ENCODE data around the gene CFAP46. TPM values are rescaled to one million over a fixed set of nuclear protein-coding genes. Genes with fewer than 3 reads are reported as not detected.

Gene CFAP46
- total RNA-seq, 2 donors from 2014 or later, result not detected

DNA sequence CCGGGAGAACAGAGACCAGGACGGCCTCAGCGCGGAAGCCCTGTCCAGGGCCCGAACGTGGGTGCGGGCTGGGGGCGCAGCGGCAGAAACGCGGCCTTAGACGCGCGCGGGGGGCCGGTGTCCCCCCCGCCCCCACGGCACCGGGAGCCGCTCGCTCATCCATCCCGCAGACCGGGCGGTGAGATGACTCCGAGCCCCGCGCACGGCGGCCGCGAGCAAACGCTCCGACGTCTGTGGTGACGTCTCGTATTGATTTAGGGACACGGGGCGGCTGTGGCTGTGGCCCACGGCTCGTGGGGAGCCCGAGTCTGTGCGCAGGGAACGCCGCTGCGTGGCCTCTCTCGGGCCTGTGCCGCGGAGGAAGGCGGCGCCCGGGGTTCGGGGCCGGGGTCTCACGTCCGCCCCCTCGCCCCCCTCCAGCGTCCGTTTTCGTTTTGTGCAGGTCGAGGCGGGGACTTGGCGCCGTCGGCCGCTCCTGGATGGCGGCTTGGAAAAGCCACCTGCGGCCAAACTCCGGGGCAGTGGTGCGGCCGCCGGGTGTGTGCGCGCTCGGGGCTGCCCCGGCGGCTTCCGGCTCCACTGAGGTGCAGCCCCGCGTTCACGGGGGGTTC, 155.4 kb downstream of the CFAP46 start:
- H3K27me3 Mint-ChIP-seq, result peaks cover 8% of the 10 kb centered on the region
- no peaks in the 10 kb centered on the region for H3K4me1 Mint-ChIP-seq
- H3K36me3 Mint-ChIP-seq (ENCODE audit: low read depth), result no peaks in the 10 kb centered on the region
- H3K4me3 Mint-ChIP-seq, result no peak overlapping the region
- no peak overlapping the region for H3K27ac Mint-ChIP-seq
- ATAC-seq (no peak), DNase-seq (no peak)
- no peaks in the 10 kb centered on the region for H3K9me3 ChIP-seq (ENCODE audit: control insufficient read depth, low read length, poor library complexity, severe bottlenecking)

DNA sequence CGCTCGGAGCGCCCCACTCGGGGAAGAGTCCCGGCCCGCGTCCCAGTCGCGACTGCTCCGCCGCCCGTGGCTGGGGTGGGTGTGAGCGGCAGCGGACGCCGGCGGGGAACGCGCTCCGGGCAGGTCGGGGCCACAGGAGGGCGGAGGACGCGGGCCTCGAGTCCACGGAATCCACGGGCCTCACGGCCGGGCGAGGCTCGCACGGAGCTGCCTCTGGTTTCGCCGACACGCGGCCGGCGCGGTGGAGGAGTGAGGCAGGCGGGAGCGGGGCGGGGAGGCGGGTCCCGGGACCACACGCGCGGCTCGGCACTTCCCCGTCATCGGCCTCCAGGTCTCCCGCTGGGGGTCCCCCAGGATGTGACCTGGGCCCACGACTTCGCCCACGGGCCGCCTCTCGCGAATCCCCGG, 155.9 kb downstream of the CFAP46 start:
- ATAC-seq, result no peak
- DNase-seq, result no peak
- Mint-ChIP-seq H3K4me1 (peaks cover 3% of the 10 kb centered on the region), H3K27ac (no peak overlapping the region), H3K36me3 (ENCODE audit: low read depth) (peaks cover 3% of the 10 kb centered on the region), H3K27me3 (peaks cover 8% of the 10 kb centered on the region), H3K4me3 (no peak overlapping the region)
- no peaks in the 10 kb centered on the region for H3K9me3 ChIP-seq (ENCODE audit: control insufficient read depth, low read length, poor library complexity, severe bottlenecking)

DNA sequence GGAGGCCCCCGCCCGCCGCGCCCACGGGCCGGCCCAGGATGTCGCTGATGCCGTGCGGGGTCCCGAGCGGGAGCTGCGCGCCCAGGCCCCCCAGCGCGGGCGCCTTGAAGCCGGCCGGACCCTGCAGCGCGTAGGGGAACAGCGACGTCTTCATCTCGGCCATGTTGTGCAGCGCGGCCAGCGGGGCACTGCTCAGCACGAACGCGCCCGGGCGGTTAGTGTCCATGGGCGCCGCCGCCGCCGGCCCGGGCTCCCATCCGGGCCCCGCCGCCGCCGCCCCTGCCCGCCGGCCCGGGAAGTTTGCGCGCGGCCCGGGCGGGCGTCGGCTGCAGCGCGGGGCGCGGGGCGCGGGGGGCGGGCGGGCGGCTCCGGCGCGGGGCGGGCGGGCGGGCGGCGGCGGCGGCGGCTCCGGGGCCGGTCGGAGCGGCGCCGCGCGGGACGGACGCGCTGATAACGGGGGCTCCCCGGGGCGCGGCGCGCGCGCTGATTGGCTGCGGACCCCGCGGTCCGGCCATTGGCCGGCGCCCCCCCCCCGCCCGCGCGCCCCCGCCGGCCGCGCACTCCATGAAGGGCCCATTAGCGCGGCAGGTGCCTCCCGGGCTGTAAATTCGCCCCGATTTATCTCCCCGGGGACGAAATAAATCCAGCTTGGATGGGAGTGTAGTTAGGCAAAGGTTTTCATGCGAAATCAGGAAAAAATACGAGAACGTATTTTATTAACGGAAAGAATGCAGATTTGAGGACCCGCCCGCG, 156.5 kb downstream of the CFAP46 start, which contains the start of gene NKX6-2:
TSS of gene NKX6-2 (minus strand) at position 425 of the 753 bp plus-strand sequence. CDS start at position 226, 199 bp downstream.
- Mint-ChIP-seq H3K36me3 (ENCODE audit: low read depth) (peaks cover 4% of the 10 kb centered on the region), H3K27me3 (peaks cover 8% of the 10 kb centered on the region), H3K27ac (no peak within 1 kb of the TSS), H3K4me3 (peak within 1 kb of the TSS; percentile 31), H3K4me1 (peaks cover 3% of the 10 kb centered on the region)
- no peaks in the 10 kb centered on the region for H3K9me3 ChIP-seq (ENCODE audit: control insufficient read depth, low read length, poor library complexity, severe bottlenecking)
- ATAC-seq (no peak), DNase-seq (no peak)

DNA sequence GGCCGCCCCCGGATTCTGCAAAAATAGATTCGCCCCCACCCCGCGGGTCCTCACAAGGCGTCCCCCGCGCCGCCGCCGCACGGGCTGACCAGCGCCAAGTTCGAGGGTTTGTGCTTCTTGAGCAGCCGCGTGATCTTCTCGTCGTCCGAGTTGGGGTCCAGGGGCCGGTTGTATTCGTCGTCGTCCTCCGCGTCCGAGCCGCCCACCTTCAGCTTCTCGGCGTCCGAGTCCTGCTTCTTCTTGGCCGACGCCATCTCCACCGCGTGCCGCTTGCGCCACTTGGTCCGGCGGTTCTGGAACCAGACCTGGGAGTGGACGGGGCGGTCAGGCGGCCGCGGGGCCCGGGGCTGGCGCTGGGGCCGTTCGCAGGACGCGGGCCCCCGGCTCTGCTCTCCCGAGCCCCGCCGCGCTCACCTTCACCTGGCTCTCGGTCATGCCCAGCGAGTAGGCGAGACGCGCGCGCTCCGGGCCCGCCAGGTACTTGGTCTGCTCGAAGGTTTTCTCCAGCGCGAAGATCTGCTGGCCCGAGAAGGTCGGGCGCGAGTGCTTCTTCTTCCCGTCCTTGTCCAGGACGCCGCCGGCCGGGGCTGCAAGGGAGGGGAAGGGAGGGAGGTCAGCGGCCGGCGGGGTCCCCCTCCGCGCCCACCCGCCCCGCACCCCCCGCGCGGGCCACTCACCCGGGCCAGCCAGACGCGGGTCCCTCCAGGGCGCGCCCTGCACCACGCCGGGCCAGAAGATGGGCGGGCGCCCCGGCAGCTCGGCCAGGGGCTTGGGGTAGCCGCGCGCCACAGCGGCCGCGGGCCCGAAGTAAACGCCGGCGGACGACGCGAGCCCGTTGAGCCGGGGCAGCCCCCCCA, 157.3 kb downstream of the CFAP46 start:
- Mint-ChIP-seq H3K4me3 (peak overlapping the region; percentile 31), H3K36me3 (ENCODE audit: low read depth) (peaks cover 4% of the 10 kb centered on the region), H3K4me1 (peaks cover 3% of the 10 kb centered on the region), H3K27me3 (peaks cover 8% of the 10 kb centered on the region), H3K27ac (no peak overlapping the region)
- H3K9me3 ChIP-seq (ENCODE audit: control insufficient read depth, low read length, poor library complexity, severe bottlenecking), result no peaks in the 10 kb centered on the region
- no peak for DNase-seq
- ATAC-seq, result no peak

DNA sequence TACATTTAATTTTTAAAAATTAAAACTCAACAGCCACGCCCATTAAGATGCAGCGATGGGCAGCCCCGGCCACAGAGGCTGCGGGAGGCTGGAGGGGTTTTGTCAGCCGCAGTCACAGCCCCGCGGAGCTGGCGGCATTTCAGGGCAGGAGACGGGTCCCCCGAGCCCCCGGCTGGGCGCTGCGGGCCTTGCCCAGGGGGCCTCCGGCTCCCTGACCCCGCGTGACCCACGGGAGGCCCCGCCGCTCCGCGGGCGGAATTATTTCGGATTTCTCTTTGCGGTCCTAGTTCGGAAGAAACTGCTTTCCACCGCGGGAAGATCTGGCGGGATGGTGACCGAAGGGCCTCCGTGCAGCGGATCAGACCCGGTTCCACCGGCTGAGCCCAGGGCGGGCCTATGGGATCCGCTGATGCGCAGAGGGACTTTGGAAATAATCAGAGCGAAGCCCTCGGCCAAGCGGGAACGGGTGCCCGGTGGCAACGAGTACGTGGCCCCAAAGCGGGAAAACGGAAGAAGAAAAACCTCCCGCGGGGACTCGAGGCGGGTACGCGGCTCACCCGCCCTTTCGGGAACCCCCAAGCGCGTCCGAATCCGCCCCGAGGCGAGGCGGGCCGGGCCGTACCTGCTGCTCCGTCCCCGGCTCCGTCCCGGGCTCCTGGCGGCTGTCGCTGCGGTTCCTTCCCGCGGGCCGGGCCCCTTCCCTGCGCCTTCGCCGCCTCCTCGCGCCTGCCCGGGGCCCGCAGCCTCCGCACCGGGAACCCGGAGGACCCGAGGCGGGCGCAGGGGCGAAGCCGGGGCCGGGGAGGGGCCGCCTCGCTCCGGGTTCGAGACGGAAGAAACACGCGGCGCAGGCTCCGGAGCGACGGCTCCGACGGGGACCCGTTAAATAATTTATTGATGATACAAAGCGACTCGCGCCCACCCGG, 158.2 kb downstream of the CFAP46 start:
- DNase-seq (no peak), ATAC-seq (no peak)
- H3K27ac Mint-ChIP-seq, result no peak overlapping the region
- H3K27me3 Mint-ChIP-seq, result peaks cover 8% of the 10 kb centered on the region
- peaks cover 4% of the 10 kb centered on the region for H3K36me3 Mint-ChIP-seq (ENCODE audit: low read depth)
- H3K4me1 Mint-ChIP-seq, result peaks cover 3% of the 10 kb centered on the region
- H3K4me3 Mint-ChIP-seq, result peak overlapping the region; percentile 25
- H3K9me3 ChIP-seq (ENCODE audit: control insufficient read depth, low read length, poor library complexity, severe bottlenecking), result no peaks in the 10 kb centered on the region

DNA sequence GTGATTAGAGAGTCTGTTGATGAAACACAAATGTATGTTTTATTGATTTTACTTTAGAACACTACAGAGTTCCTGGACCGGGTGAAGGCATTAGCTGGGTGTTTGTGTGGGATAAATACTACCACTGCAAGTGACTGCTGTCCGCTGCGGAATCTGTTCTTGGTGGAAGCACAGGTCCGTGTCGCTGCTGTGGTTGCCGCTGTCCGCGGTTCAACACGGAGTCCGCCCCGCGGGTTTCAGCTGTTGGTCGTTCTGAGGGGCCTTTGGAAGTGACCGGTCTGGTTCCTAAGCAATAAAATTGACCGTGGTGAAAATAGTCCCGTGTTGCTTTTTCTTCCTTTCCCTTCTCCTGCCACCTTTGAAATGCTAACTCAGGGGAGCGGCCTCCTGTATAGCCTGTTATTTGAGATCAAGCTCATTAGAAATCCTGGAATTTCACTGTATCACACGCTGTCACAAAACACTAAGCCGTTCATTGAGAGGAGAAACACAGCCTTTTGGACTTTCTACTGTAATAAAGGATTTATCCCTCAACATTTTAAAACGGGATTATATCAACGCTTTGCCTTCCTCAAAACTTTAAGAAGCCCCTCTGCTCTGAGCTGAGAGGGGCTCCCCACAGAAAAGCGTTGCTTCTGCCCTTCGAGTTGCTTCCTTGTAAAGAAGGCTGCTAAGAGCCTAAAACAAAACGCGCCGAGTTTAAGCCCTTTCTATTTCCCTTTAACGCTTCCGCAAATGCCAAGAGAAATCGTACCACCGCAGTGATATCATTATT, 159.0 kb downstream of the CFAP46 start:
- Mint-ChIP-seq H3K27ac (no peak overlapping the region), H3K36me3 (ENCODE audit: low read depth) (peaks cover 4% of the 10 kb centered on the region), H3K27me3 (peaks cover 8% of the 10 kb centered on the region), H3K4me3 (no peak overlapping the region), H3K4me1 (peaks cover 3% of the 10 kb centered on the region)
- DNase-seq (no peak), ATAC-seq (no peak)
- no peaks in the 10 kb centered on the region for H3K9me3 ChIP-seq (ENCODE audit: control insufficient read depth, low read length, poor library complexity, severe bottlenecking)

DNA sequence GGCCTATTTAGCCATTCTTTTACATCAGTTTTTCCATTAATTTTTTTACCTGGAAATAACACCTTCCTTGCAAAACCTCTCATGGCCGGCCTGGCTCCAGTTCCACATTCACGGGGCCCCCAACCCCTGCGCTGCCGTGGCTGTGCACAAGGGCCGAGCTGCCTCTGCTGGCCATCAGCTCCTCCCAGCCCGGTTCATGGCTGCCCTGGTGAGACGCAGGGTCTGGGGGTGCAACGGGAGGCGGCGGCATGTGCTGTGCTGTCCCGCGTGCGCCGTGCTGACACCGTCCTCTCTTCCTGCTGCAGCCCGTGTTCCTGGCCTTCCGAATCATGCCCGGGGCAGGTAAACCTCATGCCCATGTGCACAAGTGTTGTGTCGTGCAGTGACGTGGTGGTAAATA, 160.8 kb downstream of the CFAP46 start:
- H3K9me3 ChIP-seq (ENCODE audit: control insufficient read depth, low read length, poor library complexity, severe bottlenecking), result no peaks in the 10 kb centered on the region
- DNase-seq (no peak), ATAC-seq (no peak)
- peaks cover 8% of the 10 kb centered on the region for H3K27me3 Mint-ChIP-seq
- no peak overlapping the region for H3K27ac Mint-ChIP-seq
- H3K36me3 Mint-ChIP-seq (ENCODE audit: low read depth), result peaks cover 4% of the 10 kb centered on the region
- peaks cover 3% of the 10 kb centered on the region for H3K4me1 Mint-ChIP-seq
- H3K4me3 Mint-ChIP-seq, result no peak overlapping the region

DNA sequence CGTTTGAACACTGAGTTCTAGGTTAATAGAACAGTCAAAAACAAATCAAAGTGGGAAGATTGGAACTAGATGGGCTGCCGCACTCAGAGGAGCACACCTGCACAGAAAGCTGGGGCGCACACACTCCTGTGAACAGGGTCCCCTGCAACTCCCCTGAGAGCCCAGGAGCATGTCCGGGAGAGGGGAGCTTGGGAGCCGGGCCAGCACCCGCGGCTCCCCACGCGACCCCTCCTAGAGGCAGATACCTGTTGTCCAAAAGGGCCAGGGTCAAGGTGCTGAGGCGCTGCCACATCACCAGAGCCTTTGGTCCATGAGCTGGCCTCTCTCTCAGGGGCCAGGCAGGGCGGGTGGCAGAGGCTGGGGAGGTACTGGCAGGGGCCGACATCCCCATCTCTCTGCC, 162.0 kb downstream of the CFAP46 start:
- ATAC-seq, result no peak
- H3K36me3 Mint-ChIP-seq (ENCODE audit: low read depth), result peaks cover 4% of the 10 kb centered on the region
- no peak overlapping the region for H3K4me3 Mint-ChIP-seq
- no peak for DNase-seq
- no peak overlapping the region for H3K27ac Mint-ChIP-seq
- H3K27me3 Mint-ChIP-seq, result peaks cover 8% of the 10 kb centered on the region
- no peaks in the 10 kb centered on the region for H3K9me3 ChIP-seq (ENCODE audit: control insufficient read depth, low read length, poor library complexity, severe bottlenecking)
- peaks cover 3% of the 10 kb centered on the region for H3K4me1 Mint-ChIP-seq

DNA sequence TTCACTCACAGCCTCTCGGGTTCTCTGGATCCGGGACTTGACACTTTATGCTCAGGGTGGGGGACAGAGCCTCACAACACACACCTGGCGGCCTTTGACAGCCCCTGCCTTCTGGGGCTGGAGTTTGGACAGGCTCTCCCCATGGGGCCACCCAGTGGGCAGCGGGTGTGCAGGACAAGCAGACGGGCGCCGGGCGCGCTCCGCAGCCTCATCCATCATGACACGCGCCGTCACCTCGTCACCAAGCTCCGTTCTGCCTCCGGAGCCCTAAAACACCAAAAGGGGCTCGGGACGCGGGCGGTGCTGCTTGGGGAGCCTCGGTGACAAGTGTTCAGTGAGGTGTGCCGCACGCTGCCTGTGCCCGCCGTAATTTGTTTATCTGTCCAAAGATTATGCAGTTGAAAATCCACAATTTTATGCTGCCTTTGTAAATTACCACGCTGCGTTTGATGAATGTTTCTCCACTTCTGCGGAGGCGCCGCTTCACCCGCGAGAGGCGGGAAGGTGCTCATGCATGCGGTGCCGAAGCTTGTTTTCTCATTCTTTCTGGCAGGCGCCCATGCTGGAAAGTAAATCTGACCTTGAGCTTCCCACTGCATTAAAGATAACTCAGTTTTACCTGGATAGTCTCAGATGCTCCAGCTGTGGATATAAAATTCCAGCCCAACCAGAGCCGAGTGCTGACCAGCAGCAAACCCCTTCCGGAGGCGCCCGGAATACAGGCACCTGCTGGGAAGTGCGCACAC, 162.6 kb downstream of the CFAP46 start:
- Mint-ChIP-seq H3K27me3 (peaks cover 8% of the 10 kb centered on the region), H3K4me3 (no peak overlapping the region), H3K27ac (no peak overlapping the region), H3K36me3 (ENCODE audit: low read depth) (peaks cover 4% of the 10 kb centered on the region), H3K4me1 (peaks cover 3% of the 10 kb centered on the region)
- no peaks in the 10 kb centered on the region for H3K9me3 ChIP-seq (ENCODE audit: control insufficient read depth, low read length, poor library complexity, severe bottlenecking)
- ATAC-seq (no peak), DNase-seq (no peak)

DNA sequence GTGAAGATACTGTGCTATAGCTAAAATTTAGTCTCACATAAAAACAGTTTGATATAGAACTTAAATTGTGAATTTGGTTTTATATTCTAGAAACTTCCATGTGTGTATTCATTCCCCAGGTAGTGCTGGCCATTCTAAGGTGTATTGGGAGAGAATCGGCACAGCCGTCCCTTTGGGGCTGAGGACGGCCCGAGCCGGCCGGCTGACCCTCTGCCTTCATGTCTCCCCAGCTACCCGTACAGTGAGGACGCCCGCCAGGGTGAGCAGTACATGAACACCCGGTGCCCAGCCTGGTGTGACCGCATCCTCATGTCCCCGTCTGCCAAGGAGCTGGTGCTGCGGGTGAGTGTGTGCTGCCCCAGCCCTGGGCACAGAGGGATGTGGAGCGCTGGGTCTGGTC, 164.9 kb downstream of the CFAP46 start:
- H3K36me3 Mint-ChIP-seq (ENCODE audit: low read depth), result peaks cover 4% of the 10 kb centered on the region
- ATAC-seq (no peak), DNase-seq (no peak)
- H3K27me3 Mint-ChIP-seq, result no peaks in the 10 kb centered on the region
- no peak overlapping the region for H3K27ac Mint-ChIP-seq
- peaks cover 3% of the 10 kb centered on the region for H3K4me1 Mint-ChIP-seq
- no peaks in the 10 kb centered on the region for H3K9me3 ChIP-seq (ENCODE audit: control insufficient read depth, low read length, poor library complexity, severe bottlenecking)
- no peak overlapping the region for H3K4me3 Mint-ChIP-seq

DNA sequence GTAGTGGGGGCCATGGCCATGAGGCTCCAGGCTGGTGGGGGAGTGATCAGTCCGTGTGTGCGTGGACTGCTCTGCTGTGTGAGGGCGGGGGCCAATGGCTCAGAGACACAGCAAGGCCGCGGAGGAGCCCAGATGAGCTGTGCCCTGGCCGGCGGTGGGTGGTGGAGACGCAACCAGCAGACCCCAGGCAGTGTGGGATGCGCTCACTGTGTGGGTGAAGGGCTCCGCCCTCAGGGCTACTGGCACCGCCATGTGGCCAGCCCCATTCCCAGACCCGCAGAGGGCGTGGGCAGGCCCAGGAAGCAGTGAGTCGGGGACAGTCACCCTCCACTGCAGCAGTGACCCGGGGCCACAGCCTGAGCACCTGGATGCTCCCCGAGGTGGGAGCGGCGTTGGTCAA, 165.5 kb downstream of the CFAP46 start:
- no peak for ATAC-seq

More for the DNA sequence above, 165.5 kb downstream of the CFAP46 start:
- Mint-ChIP-seq H3K4me1 (peaks cover 3% of the 10 kb centered on the region), H3K4me3 (no peak overlapping the region), H3K36me3 (ENCODE audit: low read depth) (peaks cover 4% of the 10 kb centered on the region), H3K27ac (no peak overlapping the region), H3K27me3 (no peaks in the 10 kb centered on the region)
- no peak for DNase-seq
- H3K9me3 ChIP-seq (ENCODE audit: control insufficient read depth, low read length, poor library complexity, severe bottlenecking), result no peaks in the 10 kb centered on the region

Measured in T-helper 17 cell (primary cell).